D341Med (cell line): Measurements from ENCODE around the gene CHST10.

Experiments
- DNase-seq: peaks from one replicate; pipeline ENCODE4 v3.0.0; 2012; ENCODE audit warnings: low spot score

Gene CHST10

GRCh38 chr2:100413571-100413970 is 3.9 kb downstream of the CHST10 start:
- DNase-seq: no peak

- no peak for DNase-seq
Measured at GRCh38 chr2:100412881-100413321, 4.6 kb downstream of the CHST10 start.

- no peak for DNase-seq
Measured at GRCh38 chr2:100412466-100412865, 5.0 kb downstream of the CHST10 start.

- DNase-seq: no peak
Measured at GRCh38 chr2:100411841-100412292, 5.6 kb downstream of the CHST10 start.

GRCh38 chr2:100409975-100410647 is 7.4 kb downstream of the CHST10 start:
- DNase-seq: no peak

- no peak for DNase-seq
Measured at GRCh38 chr2:100409461-100409860, 8.0 kb downstream of the CHST10 start.

- no peak for DNase-seq
Measured at GRCh38 chr2:100408941-100409340, 8.5 kb downstream of the CHST10 start.

- no peak for DNase-seq
Measured at GRCh38 chr2:100408104-100408503, 9.4 kb downstream of the CHST10 start.

- DNase-seq: no peak
Measured at GRCh38 chr2:100407563-100407962, 9.9 kb downstream of the CHST10 start.

- DNase-seq: no peak
Measured at GRCh38 chr2:100407073-100407472, 10.4 kb downstream of the CHST10 start.

GRCh38 chr2:100406120-100406508 is 11.4 kb downstream of the CHST10 start:
- no peak for DNase-seq

- no peak for DNase-seq
Measured at GRCh38 chr2:100405403-100406119, 11.9 kb downstream of the CHST10 start.

GRCh38 chr2:100404411-100404810 is 13.1 kb downstream of the CHST10 start:
- no peak for DNase-seq

GRCh38 chr2:100403722-100404121 is 13.7 kb downstream of the CHST10 start:
- no peak for DNase-seq

- no peak for DNase-seq
Measured at GRCh38 chr2:100401268-100401667, 16.2 kb downstream of the CHST10 start.

- no peak for DNase-seq
Measured at GRCh38 chr2:100399714-100400113, 17.8 kb downstream of the CHST10 start.

GRCh38 chr2:100397976-100398375 is 19.5 kb downstream of the CHST10 start:
- no peak for DNase-seq

- no peak for DNase-seq
Measured at GRCh38 chr2:100397118-100397860, 20.2 kb downstream of the CHST10 start.

GRCh38 chr2:100396483-100396882 is 21.0 kb downstream of the CHST10 start:
- no peak for DNase-seq

- DNase-seq: no peak
Measured at GRCh38 chr2:100395532-100396350, 21.7 kb downstream of the CHST10 start.

- DNase-seq: no peak
Measured at GRCh38 chr2:100394111-100394641, 23.3 kb downstream of the CHST10 start.

- DNase-seq: no peak
Measured at GRCh38 chr2:100393362-100393761, 24.1 kb downstream of the CHST10 start.
